Coronary artery (tissue), 2 donors: ENCODE measurements around the gene TK2.
A peak's percentile ranks its signal among the peaks of the same experiment; 100 is the strongest.

Experiments
- DNase-seq: peaks from one replicate; pipeline ENCODE4 v3.0.0-alpha.2; 2017; ENCODE audit warnings: low spot score
- H3K27ac ChIP-seq, 2 donors: fragments of 200-600 bp; sonication (generic); one replicate each; pipeline ENCODE4 v1.5.1; 2016 to 2019
- H3K4me3 ChIP-seq: fragments of 200-600 bp; sonication (generic); 2 replicates; pipeline ENCODE4 v1.5.1; 2016; ENCODE audit warnings: mild to moderate bottlenecking, moderate library complexity
- CTCF ChIP-seq: fragments of 200-600 bp; sonication (generic); IDR thresholded peaks from one replicate; pipeline ENCODE4 v1.5.1; 2019; ENCODE audit warnings: antibody characterized with exemption

TK2 gene

GRCh38 chr16:66552286-66553177, 2.6 kb upstream of the TK2 start, which contains the start of gene CKLF:
Gene CKLF (plus strand): TSS chr16:66552576. CDS start chr16:66552716, 140 bp downstream.
- no peak for TF ChIP-seq CTCF
- Histone ChIP-seq H3K4me3 (peak within 1 kb of the TSS; percentile 89), H3K27ac (peak within 1 kb of the TSS; percentile 84 to 98)
- peak; percentile 91 for DNase-seq

- no peak for DNase-seq
- TF ChIP-seq CTCF: no peak
- Histone ChIP-seq H3K4me3 (peak overlapping the region; percentile 89), H3K27ac (peak overlapping the region; percentile 84 to 98)
Measured at GRCh38 chr16:66551788-66552285, 1.9 kb upstream of the TK2 start.

- peak overlapping the region; percentile 89 for H3K4me3 ChIP-seq
- DNase-seq: no peak
- TF ChIP-seq CTCF: no peak
Measured at GRCh38 chr16:66551348-66551759, 1.4 kb upstream of the TK2 start.

GRCh38 chr16:66548868-66549267, 1.1 kb downstream of the TK2 start:
- DNase-seq: no peak
- peak overlapping the region; percentile 88 for H3K4me3 ChIP-seq
- TF ChIP-seq CTCF: no peak
- H3K27ac ChIP-seq: peak overlapping the region; percentile 95 to 96

More at GRCh38 chr16:66551348-66551759, 1.4 kb upstream of the TK2 start:
- peak overlapping the region; percentile 84 to 98 for H3K27ac ChIP-seq

- DNase-seq: no peak
- no peak for TF ChIP-seq CTCF
- Histone ChIP-seq H3K27ac (peak overlapping the region; percentile 95 to 96), H3K4me3 (peak overlapping the region; percentile 3)
Measured at GRCh38 chr16:66548068-66548467, 1.9 kb downstream of the TK2 start.

- Histone ChIP-seq H3K4me3 (no peak overlapping the region), H3K27ac (peak overlapping the region; percentile 95 to 96)
- no peak for TF ChIP-seq CTCF
- no peak for DNase-seq
Measured at GRCh38 chr16:66547101-66547989, 2.6 kb downstream of the TK2 start.
